ENCODE results near the gene CPB1.
"Not testable (repeated sequence)": the region's sequence is repeated elsewhere in the genome, so short reads cannot be mapped to it uniquely, and the experiment has no call there.

- not testable (repeated sequence) for TF ChIP-seq TAF1 (IDR thresholded peaks at IDR 0.05; ENCODE audit: low read depth, low read length); POLR2A (IDR thresholded peaks at IDR 0.05; ENCODE audit: low read depth, low read length); POLR2AphosphoS5 (IDR thresholded peaks at IDR 0.05; ENCODE audit: low read depth, low read length); PAX5 (IDR thresholded peaks at IDR 0.05; ENCODE audit: insufficient read depth, low read length, severe bottlenecking); SPI1 (IDR thresholded peaks at IDR 0.05; ENCODE audit: low read depth, low read length); POU2F2 (IDR thresholded peaks at IDR 0.05; ENCODE audit: low read depth, low read length)
These were observed 42.6 kb upstream of the CPB1 start for GRCh38 chr3:148785026-148785425.

Data from GM12891 (cell line).